NCI-H510A (cell line): Measurements from ENCODE around the gene ATP2B1.

Experiments
- DNase-seq: peaks from one replicate; lab custom pipeline; 2025; lab: John Stamatoyannopoulos, UW

The ATP2B1 gene

DNA sequence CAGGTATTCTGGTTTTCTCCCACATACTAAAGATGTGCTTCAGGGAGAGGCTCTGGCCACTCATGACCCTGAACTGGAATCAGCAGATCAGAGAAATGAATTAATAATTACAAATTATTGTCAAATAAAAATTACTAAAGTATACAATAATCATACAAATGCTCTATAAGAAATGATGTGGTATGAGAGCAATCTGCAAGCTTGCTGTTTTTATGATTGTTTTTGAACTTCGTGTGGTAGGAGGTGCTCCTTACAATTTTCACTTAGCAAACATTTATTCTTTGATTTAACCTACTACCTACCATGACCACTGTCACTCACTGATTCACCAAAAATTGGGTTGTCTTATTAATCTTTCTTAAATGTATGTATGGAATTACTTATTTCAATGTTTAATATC, 16.2 kb downstream of the ATP2B1 start:
- DNase-seq = no peak

DNA sequence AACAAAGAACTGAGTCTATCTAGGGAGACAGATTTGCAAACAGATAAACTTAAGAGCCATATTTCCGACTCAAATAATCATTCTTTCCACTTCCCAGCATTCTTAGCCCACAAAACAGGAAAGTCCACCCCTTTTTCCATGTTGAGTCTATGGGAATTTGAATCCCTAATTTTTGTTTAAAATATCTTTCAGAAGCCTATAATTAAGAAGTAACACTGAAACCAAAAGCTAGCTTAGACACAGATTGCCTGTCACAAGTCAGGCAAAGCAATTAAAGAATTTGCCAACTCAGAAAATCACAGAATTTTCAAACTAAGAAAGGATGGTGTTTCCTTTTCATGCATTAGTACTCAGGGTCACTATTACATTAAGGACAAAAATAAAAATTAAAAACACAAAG, 17.0 kb downstream of the ATP2B1 start:
- no peak for DNase-seq

DNA sequence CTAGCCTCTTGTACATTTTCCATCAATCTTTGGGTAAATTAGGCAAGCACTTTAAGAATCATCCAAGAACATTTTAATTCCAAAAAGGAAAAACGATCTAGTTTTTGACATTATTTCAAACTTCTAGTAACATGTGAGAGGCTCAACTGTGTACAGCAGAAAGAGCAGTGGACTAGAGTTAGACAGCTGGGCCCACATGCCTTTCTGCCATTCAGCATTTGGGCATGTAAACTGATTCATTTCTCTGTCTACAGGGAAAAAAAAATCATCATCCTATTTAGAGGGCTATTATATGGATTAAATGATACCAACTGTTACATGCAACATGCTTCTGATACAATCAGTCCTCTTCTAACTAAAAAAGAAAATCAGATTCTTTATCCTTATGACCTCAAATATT, 17.7 kb downstream of the ATP2B1 start:
- no peak for DNase-seq

DNA sequence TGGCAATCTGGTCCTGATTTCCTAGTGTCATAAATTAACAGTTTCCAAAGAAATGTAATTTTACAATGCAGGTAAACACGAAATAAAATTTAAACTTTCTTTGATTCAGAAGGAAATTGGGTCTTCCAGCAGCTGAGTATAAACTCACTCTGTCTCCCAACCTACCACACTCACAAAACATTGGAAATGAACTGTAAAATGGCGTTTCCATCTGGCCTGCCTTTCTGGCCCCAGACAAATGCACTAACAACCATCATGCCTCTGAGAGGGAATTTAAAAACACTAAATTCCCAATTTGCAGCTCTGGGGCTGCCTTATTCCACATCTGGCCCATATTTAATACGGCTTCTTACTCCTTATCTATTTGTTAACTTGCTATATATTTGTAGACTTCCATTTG, 19.3 kb downstream of the ATP2B1 start:
- DNase-seq = no peak

DNA sequence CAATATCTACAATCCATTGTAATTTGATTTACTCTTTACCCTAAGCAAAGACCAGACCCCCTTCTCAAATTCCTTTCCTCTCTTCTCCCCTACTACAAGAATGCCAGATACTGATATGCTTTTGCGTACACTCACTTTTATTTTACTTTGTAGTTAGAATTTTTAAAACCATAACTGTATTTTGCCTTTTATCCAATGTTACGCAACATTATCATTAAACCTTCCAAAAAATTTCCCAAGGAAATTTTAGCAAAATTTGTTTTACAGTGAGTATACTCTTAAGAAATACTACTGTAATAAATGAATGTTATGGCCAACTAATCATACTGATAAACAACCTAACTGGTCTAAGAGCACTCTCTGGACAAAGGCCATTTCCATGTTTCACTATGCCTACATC, 22.3 kb downstream of the ATP2B1 start:
- DNase-seq = no peak

- DNase-seq = no peak
Observed at GRCh38 chr12:89685363-89685972, 23.2 kb downstream of the ATP2B1 start.

- no peak for DNase-seq
Observed at GRCh38 chr12:89684136-89684535, 24.5 kb downstream of the ATP2B1 start.

GRCh38 chr12:89682284-89682683, 26.4 kb downstream of the ATP2B1 start:
- no peak for DNase-seq

GRCh38 chr12:89680409-89680808, 28.2 kb downstream of the ATP2B1 start:
- DNase-seq = no peak

- DNase-seq = no peak
Observed at GRCh38 chr12:89679631-89680030, 29.0 kb downstream of the ATP2B1 start.

DNA sequence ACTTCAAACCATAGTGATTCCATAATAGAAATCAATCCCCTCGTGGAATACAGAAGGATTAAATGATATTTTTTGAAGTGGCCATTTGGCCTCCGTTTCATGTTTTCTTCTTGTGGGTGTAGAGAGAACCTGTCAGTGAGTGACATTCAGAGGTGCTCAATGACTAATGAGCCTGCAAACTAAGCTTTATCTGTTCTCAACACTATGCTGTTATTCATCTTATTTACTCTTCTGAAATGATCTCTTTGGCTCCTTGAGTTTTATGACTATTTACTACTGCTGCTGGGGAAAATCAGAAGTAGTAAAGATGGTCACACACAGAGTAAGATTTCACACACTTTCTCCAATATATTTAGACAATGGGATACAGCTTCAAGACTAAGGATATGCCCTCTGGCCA, 30.4 kb downstream of the ATP2B1 start:
- no peak for DNase-seq

DNA sequence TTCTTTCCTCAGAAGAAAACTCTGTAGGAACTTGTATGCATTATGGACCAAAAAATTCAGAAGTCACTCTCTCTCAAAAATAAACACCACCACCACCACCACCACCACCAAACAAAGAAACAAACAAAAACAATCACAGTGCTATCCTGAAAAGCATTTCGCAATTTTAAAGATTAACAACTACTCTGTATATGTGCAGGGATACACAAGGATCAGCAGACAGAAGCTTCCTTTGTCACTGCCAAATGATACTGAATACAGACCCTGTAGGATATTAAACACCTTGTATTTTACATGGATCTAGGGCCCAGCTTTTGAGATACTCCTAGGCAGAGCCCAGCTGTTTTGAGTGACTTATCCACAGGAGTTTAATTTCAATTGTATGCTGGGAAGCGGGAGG, 31.7 kb downstream of the ATP2B1 start:
- DNase-seq = no peak

- DNase-seq = no peak
Observed at GRCh38 chr12:89674326-89674942, 34.2 kb downstream of the ATP2B1 start.

- no peak for DNase-seq
Observed at GRCh38 chr12:89673603-89674002, 35.0 kb downstream of the ATP2B1 start.

GRCh38 chr12:89672589-89672979, 36.1 kb downstream of the ATP2B1 start:
- DNase-seq = no peak

- no peak for DNase-seq
Observed at GRCh38 chr12:89671469-89671868, 37.2 kb downstream of the ATP2B1 start.

GRCh38 chr12:89669197-89669596, 39.4 kb downstream of the ATP2B1 start:
- DNase-seq = no peak

GRCh38 chr12:89665556-89665955, 43.1 kb downstream of the ATP2B1 start:
- no peak for DNase-seq

DNA sequence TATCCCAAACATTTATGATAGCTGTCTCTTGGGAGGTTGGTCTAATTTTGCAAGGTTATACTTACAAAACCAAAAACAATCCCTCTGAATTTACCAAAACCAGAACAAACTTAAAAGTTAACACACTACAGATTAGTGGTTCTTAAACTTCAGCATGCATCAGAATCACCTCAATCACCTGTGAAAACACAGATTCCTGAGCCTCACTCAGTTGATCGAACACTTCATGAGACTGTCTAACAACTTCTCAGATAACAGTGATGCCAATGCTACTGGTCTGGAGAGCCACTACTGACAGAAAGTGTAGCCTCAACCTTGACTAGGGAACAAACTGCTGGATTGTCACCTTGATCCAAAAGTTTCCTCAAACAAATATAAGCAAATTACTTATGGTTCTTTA, 44.2 kb downstream of the ATP2B1 start:
- DNase-seq = no peak

- no peak for DNase-seq
Observed at GRCh38 chr12:89663577-89664357, 44.9 kb downstream of the ATP2B1 start.

DNA sequence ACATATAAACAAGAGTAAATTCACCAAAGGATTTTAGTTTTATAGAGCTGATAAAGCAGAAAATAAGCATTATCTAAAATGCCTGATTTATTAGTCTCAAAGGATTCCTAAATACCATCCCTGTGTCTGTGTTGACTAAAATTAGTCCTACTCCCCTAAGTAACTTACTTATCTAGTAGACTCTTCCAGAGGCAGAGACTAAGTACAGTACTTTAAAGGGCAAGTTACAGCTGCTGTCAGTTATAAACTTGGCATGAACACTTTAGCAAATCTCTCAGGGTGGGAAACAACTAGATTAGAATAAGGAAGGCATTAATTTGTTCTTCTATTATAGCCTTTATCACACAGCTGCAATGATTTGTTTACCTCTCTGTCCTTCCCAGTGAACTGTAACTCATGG, 46.0 kb downstream of the ATP2B1 start:
- no peak for DNase-seq

DNA sequence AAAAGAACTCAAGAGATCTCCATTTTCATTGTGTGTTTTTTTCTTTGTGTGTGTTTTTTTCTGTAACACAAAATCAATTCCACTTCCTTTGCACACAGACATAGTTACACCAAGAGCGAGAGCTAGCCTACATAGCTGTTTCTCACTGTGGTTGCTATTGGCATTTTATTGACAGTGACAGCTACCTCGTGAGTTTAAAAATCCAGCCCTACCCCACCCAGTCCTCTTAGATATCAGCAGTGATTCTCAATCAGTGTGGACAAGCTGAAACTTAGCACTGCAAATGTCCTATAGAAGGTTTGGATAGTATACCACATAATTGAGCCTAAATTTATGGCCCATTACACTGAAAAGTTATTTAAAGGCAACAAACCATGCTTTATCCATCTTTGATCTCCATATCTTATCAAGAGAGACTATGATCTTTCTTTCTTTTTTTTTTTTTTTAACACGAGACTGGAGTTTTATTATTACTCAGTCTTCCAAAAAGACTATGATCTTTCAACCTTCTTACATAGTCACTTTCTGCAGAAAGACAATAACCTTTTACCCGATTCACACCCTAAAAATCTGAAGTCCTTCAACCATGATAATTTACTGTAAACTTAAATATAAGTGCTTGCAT, 46.8 kb downstream of the ATP2B1 start:
- no peak for DNase-seq

GRCh38 chr12:89657739-89658138, 50.9 kb downstream of the ATP2B1 start:
- no peak for DNase-seq
